Measurements from ENCODE around the gene REELD1.
A peak's percentile ranks its signal among the peaks of the same experiment; 100 is the strongest.

Gene REELD1

GRCh38 chr4:146193628-146194027, 20.7 kb upstream of the REELD1 start:
- Mint-ChIP-seq H3K4me3 (no peak overlapping the region), H3K4me1 (no peaks in the 10 kb centered on the region), H3K27ac (no peak overlapping the region), H3K9me3 (no peaks in the 10 kb centered on the region), H3K27me3 (no peaks in the 10 kb centered on the region), H3K36me3 (peaks cover 17% of the 10 kb centered on the region)
- DNase-seq (ENCODE audit: low spot score in 2 of 2) (no peak), ATAC-seq (ENCODE audit: low read depth) (no peak)

DNA sequence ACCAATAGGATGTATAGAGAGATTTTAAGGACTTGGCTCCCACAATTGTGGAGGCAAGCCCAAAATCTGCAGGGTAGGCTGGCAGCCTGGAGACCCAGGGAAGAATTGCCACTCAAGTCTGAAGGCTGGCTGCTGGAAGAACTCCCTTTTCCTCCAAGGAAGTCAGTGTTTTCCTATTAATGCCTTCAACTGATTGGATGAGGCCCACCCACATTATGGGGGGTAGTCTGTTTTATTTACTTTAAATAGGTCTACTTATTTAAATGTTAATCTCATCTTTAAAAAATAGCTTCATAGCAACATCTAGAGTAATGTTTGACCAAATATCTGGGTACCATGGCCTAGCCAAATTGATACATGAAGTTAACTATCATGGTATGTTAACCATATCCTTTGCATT, 20.1 kb upstream of the REELD1 start:
- no peak overlapping the region for H3K4me3 Mint-ChIP-seq
- peaks cover 17% of the 10 kb centered on the region for H3K36me3 Mint-ChIP-seq
- H3K27me3 Mint-ChIP-seq, result no peaks in the 10 kb centered on the region
- DNase-seq (ENCODE audit: low spot score in 2 of 2), result no peak
- no peaks in the 10 kb centered on the region for H3K4me1 Mint-ChIP-seq
- H3K27ac Mint-ChIP-seq, result no peak overlapping the region
- H3K9me3 Mint-ChIP-seq, result no peaks in the 10 kb centered on the region
- ATAC-seq (ENCODE audit: low read depth), result no peak

DNA sequence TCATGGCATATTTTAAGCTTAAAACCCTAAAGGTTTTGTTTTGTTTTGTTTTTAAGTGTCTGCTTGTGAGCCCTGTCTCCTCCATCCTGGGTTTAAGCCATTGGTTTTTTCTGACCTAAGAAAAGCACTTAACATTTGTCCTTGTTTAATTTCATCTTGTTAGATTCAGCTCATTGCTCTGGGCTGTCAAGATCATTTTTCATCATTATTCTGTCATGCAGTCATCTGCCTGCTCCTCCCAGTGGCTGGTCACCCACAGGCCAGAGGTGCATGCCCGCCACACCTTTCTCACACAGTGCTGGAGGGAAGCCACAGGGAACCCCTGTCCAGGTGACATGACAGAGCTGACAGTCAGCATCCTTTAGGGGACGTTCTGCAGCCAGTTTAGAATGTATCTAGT, 11.7 kb upstream of the REELD1 start:
- Mint-ChIP-seq H3K9me3 (no peaks in the 10 kb centered on the region), H3K27me3 (no peaks in the 10 kb centered on the region), H3K27ac (no peak overlapping the region), H3K4me3 (no peak overlapping the region), H3K4me1 (no peaks in the 10 kb centered on the region), H3K36me3 (peaks cover 11% of the 10 kb centered on the region)
- ATAC-seq (ENCODE audit: low read depth) (no peak), DNase-seq (ENCODE audit: low spot score in 2 of 2) (no peak)

GRCh38 chr4:146207410-146207809, 6.9 kb upstream of the REELD1 start:
- no peaks in the 10 kb centered on the region for H3K27me3 Mint-ChIP-seq
- DNase-seq (ENCODE audit: low spot score in 2 of 2) (no peak), ATAC-seq (ENCODE audit: low read depth) (no peak)
- no peaks in the 10 kb centered on the region for H3K4me1 Mint-ChIP-seq
- no peaks in the 10 kb centered on the region for H3K9me3 Mint-ChIP-seq
- H3K4me3 Mint-ChIP-seq, result no peak overlapping the region
- no peak overlapping the region for H3K27ac Mint-ChIP-seq
- H3K36me3 Mint-ChIP-seq, result peaks cover 11% of the 10 kb centered on the region

- DNase-seq (ENCODE audit: low spot score in 2 of 2), result no peak
- no peak overlapping the region for H3K4me3 Mint-ChIP-seq
- H3K36me3 Mint-ChIP-seq, result no peaks in the 10 kb centered on the region
- ATAC-seq (ENCODE audit: low read depth), result no peak
- H3K4me1 Mint-ChIP-seq, result no peaks in the 10 kb centered on the region
- H3K9me3 Mint-ChIP-seq, result no peaks in the 10 kb centered on the region
- no peak overlapping the region for H3K27ac Mint-ChIP-seq
- H3K27me3 Mint-ChIP-seq, result no peaks in the 10 kb centered on the region
These were observed 3.4 kb upstream of the REELD1 start for GRCh38 chr4:146210890-146211289.

- Mint-ChIP-seq H3K27ac (no peak overlapping the region), H3K9me3 (no peaks in the 10 kb centered on the region), H3K27me3 (no peaks in the 10 kb centered on the region), H3K4me3 (no peak overlapping the region), H3K36me3 (no peaks in the 10 kb centered on the region), H3K4me1 (no peaks in the 10 kb centered on the region)
- ATAC-seq (ENCODE audit: low read depth), result no peak
- no peak for DNase-seq (ENCODE audit: low spot score in 2 of 2)
These were observed 2.9 kb upstream of the REELD1 start for GRCh38 chr4:146211440-146211839.

DNA sequence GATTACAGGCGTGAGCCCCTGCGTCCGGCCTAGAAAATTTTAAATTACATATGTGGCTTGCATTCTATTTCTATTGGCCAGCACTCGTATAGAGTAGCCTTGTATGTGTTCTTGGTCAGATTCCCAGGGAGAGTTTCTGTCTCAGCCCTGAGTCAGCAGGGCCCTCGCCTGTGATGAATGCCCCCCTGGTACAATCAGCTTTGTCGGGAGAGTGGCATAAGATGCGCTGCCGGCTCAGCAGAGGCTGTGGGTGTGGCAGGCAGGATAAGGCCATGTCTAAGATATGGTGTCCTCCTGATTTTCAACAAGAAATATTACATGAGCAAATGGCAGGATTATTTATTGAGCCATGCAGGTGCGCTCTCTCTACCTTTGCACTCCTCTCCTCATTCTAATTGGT, 1.6 kb upstream of the REELD1 start:
- Mint-ChIP-seq H3K9me3 (no peaks in the 10 kb centered on the region), H3K4me3 (no peak overlapping the region), H3K4me1 (no peaks in the 10 kb centered on the region), H3K36me3 (no peaks in the 10 kb centered on the region), H3K27me3 (no peaks in the 10 kb centered on the region), H3K27ac (no peak overlapping the region)
- no peak for ATAC-seq (ENCODE audit: low read depth)
- DNase-seq (ENCODE audit: low spot score in 2 of 2), result no peak

DNA sequence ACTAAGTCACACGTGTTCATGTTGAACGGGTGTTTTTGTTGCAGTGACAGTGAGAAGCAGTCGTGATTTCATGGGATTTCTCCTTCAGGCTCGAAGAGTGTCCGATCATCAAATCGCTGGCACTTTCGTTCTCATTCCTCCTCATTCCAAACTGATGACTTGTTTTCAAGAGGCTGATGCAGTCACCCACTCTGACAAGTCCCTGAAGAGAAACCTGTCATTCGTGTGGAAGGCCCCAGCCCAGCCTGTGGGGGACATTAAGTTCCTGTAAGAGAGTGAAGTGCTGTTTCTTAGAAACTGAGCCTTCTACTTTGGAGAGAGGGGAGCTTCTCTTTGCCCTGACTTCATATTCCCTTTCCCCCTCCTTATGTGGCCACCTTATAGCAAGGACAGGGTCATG, 8.0 kb downstream of the REELD1 start:
- no peak overlapping the region for H3K27ac Mint-ChIP-seq
- no peaks in the 10 kb centered on the region for H3K4me1 Mint-ChIP-seq
- no peaks in the 10 kb centered on the region for H3K9me3 Mint-ChIP-seq
- H3K27me3 Mint-ChIP-seq, result no peaks in the 10 kb centered on the region
- DNase-seq (ENCODE audit: low spot score in 2 of 2), result no peak
- H3K4me3 Mint-ChIP-seq, result no peak overlapping the region
- H3K36me3 Mint-ChIP-seq, result peaks cover 2% of the 10 kb centered on the region
- no peak for ATAC-seq (ENCODE audit: low read depth)

DNA sequence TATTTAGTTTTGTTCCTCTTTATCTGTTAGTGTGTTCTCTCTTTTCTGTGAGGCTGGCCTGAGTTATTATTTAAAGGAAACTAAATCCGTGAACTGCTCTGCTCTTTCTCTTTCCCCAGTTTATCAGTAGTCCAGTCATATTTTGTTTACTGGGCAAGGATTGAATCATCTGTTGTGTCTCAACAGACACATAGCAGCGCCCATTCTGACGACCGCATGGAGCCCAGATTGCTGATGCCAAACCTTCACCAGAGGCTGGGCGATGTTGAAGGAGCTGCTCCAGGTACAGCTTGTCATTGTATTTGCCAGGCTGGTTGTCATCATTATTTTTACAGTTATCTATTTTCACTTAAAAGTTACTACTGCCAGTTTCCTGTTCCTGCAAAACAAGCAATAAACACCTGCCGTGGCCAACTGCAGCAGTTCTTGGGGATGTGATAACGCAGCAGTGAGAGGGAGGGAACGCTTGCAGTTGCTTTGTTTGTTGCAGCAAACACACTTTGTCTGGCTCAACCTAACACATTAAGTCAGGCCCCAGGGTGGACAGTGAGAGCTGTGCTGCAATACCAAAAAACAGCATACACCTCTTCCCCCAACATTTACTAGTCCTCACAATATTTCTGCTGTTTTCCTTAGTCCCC, 10.1 kb downstream of the REELD1 start:
- peak overlapping the region; percentile 14 for H3K27ac Mint-ChIP-seq
- no peak overlapping the region for H3K4me3 Mint-ChIP-seq
- H3K4me1 Mint-ChIP-seq, result no peaks in the 10 kb centered on the region
- no peaks in the 10 kb centered on the region for H3K9me3 Mint-ChIP-seq
- ATAC-seq (ENCODE audit: low read depth) (no peak), DNase-seq (ENCODE audit: low spot score in 2 of 2) (no peak)
- peaks cover 3% of the 10 kb centered on the region for H3K36me3 Mint-ChIP-seq
- no peaks in the 10 kb centered on the region for H3K27me3 Mint-ChIP-seq

GRCh38 chr4:146229406-146229805, 15.1 kb downstream of the REELD1 start:
- ATAC-seq (ENCODE audit: low read depth) (no peak), DNase-seq (ENCODE audit: low spot score in 2 of 2) (no peak)
- no peaks in the 10 kb centered on the region for H3K27me3 Mint-ChIP-seq
- no peaks in the 10 kb centered on the region for H3K9me3 Mint-ChIP-seq
- H3K27ac Mint-ChIP-seq, result no peak overlapping the region
- H3K4me1 Mint-ChIP-seq, result no peaks in the 10 kb centered on the region
- no peak overlapping the region for H3K4me3 Mint-ChIP-seq
- peaks cover 4% of the 10 kb centered on the region for H3K36me3 Mint-ChIP-seq

GRCh38 chr4:146232131-146232722, 17.9 kb downstream of the REELD1 start:
- H3K36me3 Mint-ChIP-seq, result peaks cover 3% of the 10 kb centered on the region

DNA sequence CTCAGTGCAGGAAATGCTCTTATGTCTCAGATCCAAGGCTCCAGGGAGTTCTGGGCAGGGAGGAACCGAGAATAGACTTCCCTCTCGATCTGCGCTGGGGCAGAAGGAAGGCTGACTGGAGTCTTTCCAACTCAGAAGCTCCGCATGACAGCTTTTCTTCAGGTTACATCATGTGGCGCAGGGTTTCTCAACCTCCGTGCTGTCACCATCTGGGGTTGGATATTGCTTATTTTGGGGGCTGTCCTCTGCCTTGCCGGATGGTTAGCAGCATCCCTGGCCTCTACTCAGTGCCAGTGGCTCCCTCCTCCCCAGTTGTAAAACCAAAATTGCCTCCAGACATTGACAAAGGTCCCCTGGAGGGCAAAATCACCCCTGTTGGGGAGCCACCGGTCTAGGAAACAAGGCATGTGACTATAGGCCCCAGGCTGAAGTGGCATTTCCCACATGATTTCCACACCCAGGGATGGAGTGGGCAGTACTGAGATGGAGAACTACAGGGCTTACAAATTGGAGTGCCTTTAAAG, 21.4 kb downstream of the REELD1 start:
- Mint-ChIP-seq H3K36me3 (no peaks in the 10 kb centered on the region), H3K4me3 (no peak overlapping the region), H3K27me3 (peaks cover 1% of the 10 kb centered on the region), H3K27ac (no peak overlapping the region), H3K4me1 (no peaks in the 10 kb centered on the region), H3K9me3 (no peaks in the 10 kb centered on the region)
- DNase-seq (ENCODE audit: low spot score in 2 of 2) (no peak), ATAC-seq (ENCODE audit: low read depth) (no peak)

More at GRCh38 chr4:146232131-146232722, 17.9 kb downstream of the REELD1 start:
- ATAC-seq (ENCODE audit: low read depth), result no peak
- Mint-ChIP-seq H3K27ac (no peak overlapping the region), H3K9me3 (no peaks in the 10 kb centered on the region), H3K27me3 (peaks cover 1% of the 10 kb centered on the region), H3K4me1 (no peaks in the 10 kb centered on the region), H3K4me3 (no peak overlapping the region)
- no peak for DNase-seq (ENCODE audit: low spot score in 2 of 2)

DNA sequence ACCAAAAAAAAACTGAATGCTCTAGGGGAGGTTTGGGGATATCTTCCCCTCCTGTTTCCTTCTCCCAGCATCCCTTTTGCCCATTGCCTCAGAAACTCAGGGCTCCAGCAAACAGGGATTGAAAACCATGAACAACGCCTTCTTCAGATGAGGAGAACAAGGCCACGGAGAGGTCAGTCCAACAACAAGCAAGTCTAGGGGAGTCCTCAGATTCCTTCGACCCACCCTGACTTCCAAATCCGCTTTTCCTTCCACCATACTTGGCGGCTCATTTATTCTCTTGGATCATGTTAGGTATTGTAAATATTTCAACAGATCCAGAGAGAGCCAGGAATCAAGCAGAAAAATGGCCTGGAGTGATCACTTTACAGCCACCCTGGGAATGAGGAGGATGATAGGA, 21.9 kb downstream of the REELD1 start:
- Mint-ChIP-seq H3K4me1 (no peaks in the 10 kb centered on the region), H3K9me3 (no peaks in the 10 kb centered on the region), H3K4me3 (no peak overlapping the region), H3K27ac (no peak overlapping the region), H3K36me3 (no peaks in the 10 kb centered on the region), H3K27me3 (peaks cover 1% of the 10 kb centered on the region)
- ATAC-seq (ENCODE audit: low read depth) (no peak), DNase-seq (ENCODE audit: low spot score in 2 of 2) (no peak)

GRCh38 chr4:146237092-146237491, 22.8 kb downstream of the REELD1 start:
- no peaks in the 10 kb centered on the region for H3K9me3 Mint-ChIP-seq
- no peaks in the 10 kb centered on the region for H3K36me3 Mint-ChIP-seq
- no peak overlapping the region for H3K27ac Mint-ChIP-seq
- H3K27me3 Mint-ChIP-seq, result peaks cover 1% of the 10 kb centered on the region
- H3K4me1 Mint-ChIP-seq, result peaks cover 3% of the 10 kb centered on the region
- no peak overlapping the region for H3K4me3 Mint-ChIP-seq
- ATAC-seq (ENCODE audit: low read depth) (no peak), DNase-seq (ENCODE audit: low spot score in 2 of 2) (no peak)

- no peaks in the 10 kb centered on the region for H3K9me3 Mint-ChIP-seq
- no peak overlapping the region for H3K27ac Mint-ChIP-seq
- peaks cover 3% of the 10 kb centered on the region for H3K4me1 Mint-ChIP-seq
- no peak overlapping the region for H3K4me3 Mint-ChIP-seq
- no peaks in the 10 kb centered on the region for H3K36me3 Mint-ChIP-seq
- ATAC-seq (ENCODE audit: low read depth) (no peak), DNase-seq (ENCODE audit: low spot score in 2 of 2) (no peak)
- peaks cover 1% of the 10 kb centered on the region for H3K27me3 Mint-ChIP-seq
These were observed 23.8 kb downstream of the REELD1 start for GRCh38 chr4:146238107-146238506.

Measured in memory B cell (primary cell).